GM10248 (cell line): ENCODE results near the gene STAT5B.
A peak's percentile ranks its signal among the peaks of the same experiment; 100 is the strongest.

Experiments used
- CTCF ChIA-PET: fragments of 300-600 bp; sonication (Branson Sonifier 250); formaldehyde crosslinking; extraction: SDS; loops from one replicate; lab custom pipeline; 2021; ENCODE audit warnings: antibody characterized with exemption; lab: Yijun Ruan, JAX
- POLR2A ChIA-PET: fragments of 350-650 bp; sonication (Branson Sonifier 250); formaldehyde crosslinking; extraction: SDS; loops from one replicate; lab custom pipeline; 2020; ENCODE audit warnings: antibody characterized with exemption; lab: Yijun Ruan, JAX
- DNase-seq: peaks from one replicate; pipeline ENCODE4 v3.0.0; 2012; ENCODE audit errors: extremely low spot score
- CTCF ChIP-seq: IDR thresholded peaks from 2 replicates; pipeline ENCODE4 v1.5.1; 2012; ENCODE audit warnings: mild to moderate bottlenecking, low read depth; ENCODE audit errors: extremely low read depth, missing control alignments, control extremely low read depth

Gene STAT5B

GRCh38 chr17:42276609-42277341, 584 bp upstream of the STAT5B start:
- TF ChIP-seq CTCF, result no peak
- ChIA-PET CTCF (interaction anchor here (1.4 to 2.0 kb wide), 3 partner anchors 29 to 54 kb away, joined by 5 to 7 read pairs (median 7); no protein-coding TSS in a partner anchor), POLR2A (interaction anchor here (0.9 kb wide), 1 partner anchor 260 kb away, joined by 3 read pairs; the partner anchor contains the start of gene DNAJC7)
- DNase-seq, result peak; percentile 45

- no peak for DNase-seq
- POLR2A ChIA-PET, result no interaction called here
- TF ChIP-seq CTCF, result no peak
- CTCF ChIA-PET, result interaction anchor here (1.4 to 1.5 kb wide), 2 partner anchors 23 to 26 kb away, joined by 3 to 5 read pairs; no protein-coding TSS in a partner anchor
These were observed 448 bp downstream of the STAT5B start for GRCh38 chr17:42275527-42276358.

- no peak for TF ChIP-seq CTCF
- ChIA-PET CTCF (interaction anchor here (1.4 to 1.6 kb wide), 3 partner anchors 22 to 53 kb away, joined by 3 to 5 read pairs (median 4); no protein-coding TSS in a partner anchor), POLR2A (no interaction called here)
- DNase-seq, result no peak
These were observed 1.2 kb downstream of the STAT5B start for GRCh38 chr17:42274812-42275526.

DNA sequence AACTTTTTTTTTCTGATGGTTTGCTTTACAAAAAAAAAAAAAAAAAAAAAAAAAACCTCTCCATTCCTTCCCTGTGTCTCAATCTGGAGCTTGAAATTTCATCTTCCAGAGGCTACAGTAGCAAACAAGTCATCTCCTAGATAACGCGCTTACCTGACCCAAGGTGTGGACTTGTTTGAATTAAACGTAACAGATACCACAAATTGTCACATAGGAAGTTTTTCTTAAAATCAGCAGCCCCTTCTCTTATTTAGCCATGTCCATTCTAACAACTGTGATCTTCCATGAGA, 2.0 kb downstream of the STAT5B start:
- TF ChIP-seq CTCF, result no peak
- DNase-seq, result no peak
- POLR2A ChIA-PET, result no interaction called here
- CTCF ChIA-PET, result interaction anchor here (1.4 to 1.6 kb wide), 3 partner anchors 21 to 52 kb away, joined by 3 to 5 read pairs (median 4); no protein-coding TSS in a partner anchor

DNA sequence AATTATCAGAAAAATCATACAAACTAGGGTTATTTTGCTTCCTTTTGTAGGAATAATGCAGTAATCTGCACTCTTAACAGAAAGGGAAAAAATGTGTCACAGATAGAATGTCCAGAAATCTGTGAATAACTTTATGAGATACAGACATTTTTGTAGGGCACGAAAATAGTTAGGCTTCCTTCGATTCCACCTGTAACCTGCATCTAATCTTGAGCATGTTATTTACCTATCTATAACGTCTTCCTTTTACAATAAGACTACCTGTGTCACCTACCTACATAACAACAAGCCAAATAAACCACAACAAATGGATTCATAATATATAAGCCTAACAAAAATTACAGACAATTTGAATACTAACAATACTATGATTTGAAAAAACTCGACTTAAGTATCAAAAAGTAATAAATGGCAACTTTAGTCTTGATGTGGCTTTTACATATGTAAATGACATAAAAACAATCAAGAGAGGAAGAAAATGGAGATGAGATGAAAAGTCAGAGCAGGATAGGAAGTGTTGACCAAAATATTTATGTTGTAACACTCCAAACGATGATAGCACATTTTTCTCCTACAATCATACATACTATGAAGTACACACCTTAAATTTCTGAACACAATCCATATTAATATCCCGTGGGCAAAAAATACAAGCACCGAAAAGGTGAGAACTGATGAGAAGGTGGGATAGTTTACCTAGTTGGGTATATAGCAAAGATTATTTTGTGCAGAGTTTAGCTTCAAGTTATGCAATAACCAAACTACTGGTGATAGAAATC, 2.5 kb downstream of the STAT5B start:
- TF ChIP-seq CTCF, result no peak
- ChIA-PET CTCF (interaction anchor here (0.8 to 1.6 kb wide), 2 partner anchors 52 to 130 kb away, joined by 3 to 4 read pairs; no protein-coding TSS in a partner anchor), POLR2A (no interaction called here)
- DNase-seq, result no peak
